RWPE2 (cell line): ENCODE measurements around the gene PDE8B.

ENCODE experiments used
- ATAC-seq: fragments of 200-7000 bp; cut with Tn5 transposase; 3 replicates; pipeline ENCODE4 v1.9.1; 2021; ENCODE audit warnings: low read depth
- DNase-seq: peaks from one replicate; pipeline ENCODE4 v3.0.0-alpha.2; 2020; ENCODE audit warnings: low spot score
- H3K27ac ChIP-seq: fragments of 450-650 bp; 2 replicates; pipeline ENCODE4 v1.5.1; 2017; ENCODE audit warnings: mild to moderate bottlenecking; ENCODE audit not compliant: poor library complexity, severe bottlenecking
- H3K27me3 ChIP-seq: fragments of 250-450 bp; sonication (Bioruptor Pico); 2 replicates; pipeline ENCODE4 v1.5.1; 2021; ENCODE audit warnings: mild to moderate bottlenecking, moderate library complexity; ENCODE audit not compliant: insufficient read depth, poor library complexity, severe bottlenecking
- H3K36me3 ChIP-seq: fragments of 250-450 bp; sonication (Bioruptor Pico); 2 replicates; pipeline ENCODE4 v1.5.1; 2020; ENCODE audit warnings: low read depth, mild to moderate bottlenecking, moderate library complexity
- H3K4me1 ChIP-seq: fragments of 250-450 bp; sonication (Bioruptor Pico); 2 replicates; pipeline ENCODE4 v1.5.1; 2021; ENCODE audit warnings: mild to moderate bottlenecking, moderate library complexity; ENCODE audit not compliant: insufficient read depth, poor library complexity, severe bottlenecking
- H3K4me3 ChIP-seq: fragments of 250-450 bp; sonication (Bioruptor Pico); 2 replicates; pipeline ENCODE4 v1.5.1; 2021; ENCODE audit warnings: mild to moderate bottlenecking, moderate library complexity; ENCODE audit not compliant: severe bottlenecking
- H3K9me3 ChIP-seq: fragments of 250-450 bp; sonication (Bioruptor Pico); 2 replicates; pipeline ENCODE4 v1.5.1; 2021; ENCODE audit warnings: mild to moderate bottlenecking, moderate library complexity; ENCODE audit not compliant: severe bottlenecking
- CTCF ChIP-seq: fragments of 450-650 bp; IDR thresholded peaks from one replicate; pipeline ENCODE4 v1.5.1; 2017; ENCODE audit warnings: mild to moderate bottlenecking, moderate library complexity; ENCODE audit not compliant: poor library complexity, severe bottlenecking

The PDE8B gene

GRCh38 chr5:77197840-77198554 is 12.5 kb upstream of the PDE8B start:
- Histone ChIP-seq H3K27ac (no peak overlapping the region), H3K27me3 (peaks cover 13% of the 10 kb centered on the region), H3K4me3 (no peak overlapping the region), H3K36me3 (no peaks in the 10 kb centered on the region; the same call in 1 of the 2 replicates), H3K4me1 (peaks cover 3% of the 10 kb centered on the region), H3K9me3 (no peaks in the 10 kb centered on the region)
- DNase-seq (no peak), ATAC-seq (no peak)
- TF ChIP-seq CTCF = no peak

- no peaks in the 10 kb centered on the region for H3K9me3 ChIP-seq
- no peak overlapping the region for H3K4me3 ChIP-seq
- peaks cover 3% of the 10 kb centered on the region for H3K4me1 ChIP-seq
- ATAC-seq (no peak), DNase-seq (no peak)
- H3K36me3 ChIP-seq = no peaks in the 10 kb centered on the region; the same call in 1 of the 2 replicates
- H3K27me3 ChIP-seq = peaks cover 22% of the 10 kb centered on the region
- TF ChIP-seq CTCF = no peak
- H3K27ac ChIP-seq = no peak overlapping the region
Observed at GRCh38 chr5:77200663-77201062, 9.8 kb upstream of the PDE8B start.

- Histone ChIP-seq H3K4me3 (no peak overlapping the region), H3K27me3 (peaks cover 25% of the 10 kb centered on the region), H3K36me3 (no peaks in the 10 kb centered on the region; the same call in 1 of the 2 replicates), H3K27ac (no peak overlapping the region), H3K9me3 (no peaks in the 10 kb centered on the region), H3K4me1 (peaks cover 3% of the 10 kb centered on the region)
- ATAC-seq = no peak
- TF ChIP-seq CTCF = no peak
- no peak for DNase-seq
Observed at GRCh38 chr5:77202145-77202544, 8.3 kb upstream of the PDE8B start.

GRCh38 chr5:77204967-77205366 is 5.5 kb upstream of the PDE8B start:
- no peaks in the 10 kb centered on the region for H3K36me3 ChIP-seq
- ATAC-seq (no peak), DNase-seq (no peak)
- H3K4me1 ChIP-seq = no peaks in the 10 kb centered on the region
- peaks cover 49% of the 10 kb centered on the region for H3K27me3 ChIP-seq
- no peak overlapping the region for H3K27ac ChIP-seq
- no peaks in the 10 kb centered on the region for H3K9me3 ChIP-seq
- no peak for TF ChIP-seq CTCF
- H3K4me3 ChIP-seq = no peak overlapping the region

- TF ChIP-seq CTCF = no peak
- Histone ChIP-seq H3K4me3 (no peak overlapping the region), H3K36me3 (no peaks in the 10 kb centered on the region), H3K27ac (no peak overlapping the region), H3K27me3 (peaks cover 75% of the 10 kb centered on the region), H3K4me1 (no peaks in the 10 kb centered on the region), H3K9me3 (no peaks in the 10 kb centered on the region)
- no peak for DNase-seq
- no peak for ATAC-seq
Observed at GRCh38 chr5:77208507-77209163, 1.8 kb upstream of the PDE8B start.
